HG02870 (cell line): Measurements from ENCODE around the gene GPN1.
"Not testable (repeated sequence)": the region's sequence is repeated elsewhere in the genome, so short reads cannot be mapped to it uniquely, and the experiment has no call there.

Experiments
- ATAC-seq: cut with Tn5 transposase; IDR thresholded peaks from one replicate; pipeline ENCODE4 v1.9.1; 2021; ENCODE audit warnings: mild to moderate bottlenecking, moderate library complexity; ENCODE audit not compliant: unreplicated experiment

GPN1 gene

DNA sequence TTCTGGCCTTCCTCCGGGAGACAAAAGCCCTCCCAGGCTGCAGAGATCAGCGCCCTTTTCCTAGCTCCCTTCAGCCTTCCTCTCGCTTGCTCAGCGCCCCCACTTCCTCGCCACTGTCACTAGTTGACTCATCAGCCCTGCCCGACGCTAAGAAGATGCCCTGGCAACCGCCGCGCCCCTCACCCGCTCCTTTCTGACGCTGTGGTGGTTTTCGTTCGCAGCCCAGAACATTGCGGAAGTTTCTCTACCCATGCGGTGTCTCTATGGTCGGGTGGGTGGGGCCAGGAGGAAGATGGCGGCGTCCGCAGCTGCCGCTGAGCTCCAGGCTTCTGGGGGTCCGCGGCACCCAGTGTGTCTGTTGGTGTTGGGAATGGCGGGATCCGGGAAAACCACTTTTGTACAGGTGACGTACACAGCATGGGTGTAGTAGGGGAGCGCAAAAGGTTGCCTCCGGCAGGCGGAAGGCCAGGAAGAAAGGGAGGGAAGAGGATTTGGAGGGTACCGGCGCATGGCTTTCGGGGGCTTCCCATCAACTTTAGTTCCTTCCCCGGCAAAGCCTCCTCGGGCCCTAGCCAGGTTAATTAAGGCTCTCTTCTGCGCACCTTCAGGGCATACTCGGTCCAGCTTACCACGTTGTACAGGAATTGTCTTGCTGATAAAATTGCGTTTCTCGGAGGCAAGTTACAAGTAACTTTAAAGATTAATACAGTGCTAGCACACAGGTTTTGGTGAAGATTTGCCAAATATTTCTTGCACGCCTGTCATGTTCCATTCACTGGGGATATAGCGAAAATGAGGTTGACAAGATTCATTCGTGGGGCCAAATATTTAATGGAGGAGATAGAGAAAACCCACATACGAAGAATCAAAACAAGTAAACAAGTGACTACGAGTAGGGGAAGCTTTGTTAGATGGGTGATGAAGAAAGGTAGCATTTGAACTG, at the start of gene GPN1, which contains the start of gene CCDC121:
TSS of gene GPN1 (plus strand) at position 284 of the 943 bp plus-strand sequence. CDS start at position 293, 9 bp downstream.
TSS of gene CCDC121 (minus strand) at position 246 of the 943 bp plus-strand sequence. CDS start 1,213 bp downstream, outside the sequence.
- ATAC-seq, result peak; percentile 98

GRCh38 chr2:27581417-27582128, 47.3 kb upstream of the GPN1 start:
- no peak for ATAC-seq

- ATAC-seq, result no peak
Measured at GRCh38 chr2:27582129-27582694, 46.6 kb upstream of the GPN1 start.

GRCh38 chr2:27582695-27583389, 46.0 kb upstream of the GPN1 start, which contains the start of gene ZNF512:
ZNF512 (plus strand) TSS chr2:27583042; CDS start chr2:27583113, 71 bp downstream.
- peak; percentile 89 for ATAC-seq

- ATAC-seq, result no peak
Measured at GRCh38 chr2:27583390-27583915, 45.4 kb upstream of the GPN1 start.

GRCh38 chr2:27584597-27584996, 44.3 kb upstream of the GPN1 start:
- no peak for ATAC-seq

- ATAC-seq, result no peak
Measured at GRCh38 chr2:27587025-27587424, 41.8 kb upstream of the GPN1 start.

- no peak for ATAC-seq
Measured at GRCh38 chr2:27588308-27588707, 40.5 kb upstream of the GPN1 start.

DNA sequence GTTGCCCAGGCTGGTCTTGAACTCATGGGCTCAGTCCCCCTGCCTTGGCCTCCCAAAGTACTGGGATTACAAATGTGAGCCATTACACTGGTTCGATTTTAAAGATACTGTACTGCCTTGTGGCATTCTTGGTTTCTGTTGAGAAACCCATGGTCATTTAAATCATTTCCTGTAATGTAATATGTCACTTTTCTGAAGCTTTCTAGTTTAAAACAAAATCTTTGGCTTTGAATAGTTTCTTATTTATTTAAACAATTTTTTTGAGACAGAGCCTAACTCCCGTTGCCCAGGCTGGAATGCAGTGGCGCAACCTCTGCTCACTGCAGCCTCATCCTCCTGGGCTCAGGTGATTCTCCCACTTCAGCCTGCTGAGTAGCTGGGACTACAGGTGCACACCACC, 37.1 kb upstream of the GPN1 start:
- no peak for ATAC-seq

DNA sequence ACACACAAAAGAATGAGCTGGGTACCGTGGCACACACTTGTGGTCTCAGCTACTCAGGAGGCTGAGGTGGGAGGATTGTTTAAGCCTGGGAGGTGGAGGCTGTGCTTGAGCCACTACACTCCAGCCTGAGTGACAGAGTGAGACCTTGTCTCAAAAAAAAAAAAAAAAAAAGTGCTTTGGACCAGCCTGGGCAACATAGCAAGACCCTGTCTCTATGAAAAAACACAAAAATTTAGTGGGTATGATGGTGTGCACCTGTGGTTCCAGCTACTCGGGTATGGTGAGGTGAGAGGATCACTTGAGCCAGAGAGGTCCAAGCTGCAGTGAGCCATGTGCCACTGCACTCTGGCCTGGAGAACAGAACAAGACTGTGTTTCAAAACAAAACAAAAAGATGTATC, 35.6 kb upstream of the GPN1 start:
- no peak for ATAC-seq

DNA sequence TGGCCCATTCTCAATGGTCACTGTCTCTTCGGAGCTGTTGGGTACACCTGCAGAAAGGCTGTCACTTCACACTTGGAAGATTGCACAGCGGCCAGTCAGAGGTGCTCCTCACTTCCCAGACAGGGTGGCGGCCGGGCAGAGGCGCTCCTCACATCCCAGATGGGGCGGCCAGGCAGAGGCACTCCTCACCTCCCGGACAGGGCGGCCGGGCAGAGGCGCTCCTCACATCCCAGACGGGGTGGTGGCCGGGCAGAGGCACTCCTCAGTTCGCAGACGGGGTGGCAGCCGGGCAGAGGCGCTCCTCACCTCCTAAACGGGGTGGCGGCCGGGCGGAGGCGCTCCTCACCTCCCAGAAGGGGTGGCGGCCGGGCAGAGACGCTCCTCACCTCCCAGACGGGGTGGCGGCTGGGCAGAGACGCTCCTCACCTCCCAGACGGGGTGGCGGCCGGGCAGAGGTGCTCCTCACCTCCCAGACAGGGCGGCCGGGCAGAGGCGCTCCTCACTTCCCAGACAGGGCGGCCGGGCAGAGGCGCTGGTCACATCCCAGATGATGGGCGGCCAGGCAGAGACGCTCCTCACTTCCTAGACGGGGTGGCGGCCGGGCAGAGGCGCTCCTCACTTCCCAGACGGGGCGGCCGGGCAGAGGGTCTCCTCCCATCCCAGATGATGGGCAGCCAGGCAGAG, 34.7 kb upstream of the GPN1 start:
- not testable (repeated sequence) for ATAC-seq

- not testable (repeated sequence) for ATAC-seq
Measured at GRCh38 chr2:27595412-27595811, 33.4 kb upstream of the GPN1 start.

- no peak for ATAC-seq
Measured at GRCh38 chr2:27596627-27597026, 32.2 kb upstream of the GPN1 start.

GRCh38 chr2:27606611-27607010, 22.2 kb upstream of the GPN1 start:
- no peak for ATAC-seq

GRCh38 chr2:27613985-27614384, 14.9 kb upstream of the GPN1 start:
- ATAC-seq, result no peak

- no peak for ATAC-seq
Measured at GRCh38 chr2:27615316-27615715, 13.5 kb upstream of the GPN1 start.

DNA sequence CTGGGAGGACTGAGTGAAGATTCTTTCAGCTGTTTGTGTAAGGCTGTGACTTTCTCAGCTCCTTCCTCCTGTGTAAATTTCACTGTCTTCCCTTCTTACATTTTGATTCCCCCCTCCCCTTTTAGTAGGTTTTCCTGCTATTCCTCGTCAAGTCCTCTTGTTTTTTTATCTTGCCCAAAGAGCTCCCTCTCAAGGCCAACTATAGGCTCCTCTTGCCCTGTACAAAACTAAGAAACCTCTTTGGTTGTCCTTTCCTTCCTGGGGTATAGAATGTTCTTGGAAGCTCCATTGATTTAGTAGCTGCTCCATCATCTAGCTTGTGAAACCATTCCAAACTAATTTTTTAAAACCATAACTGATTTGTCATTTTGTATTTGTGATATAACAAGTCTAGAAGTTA, 7.3 kb upstream of the GPN1 start:
- ATAC-seq, result no peak

DNA sequence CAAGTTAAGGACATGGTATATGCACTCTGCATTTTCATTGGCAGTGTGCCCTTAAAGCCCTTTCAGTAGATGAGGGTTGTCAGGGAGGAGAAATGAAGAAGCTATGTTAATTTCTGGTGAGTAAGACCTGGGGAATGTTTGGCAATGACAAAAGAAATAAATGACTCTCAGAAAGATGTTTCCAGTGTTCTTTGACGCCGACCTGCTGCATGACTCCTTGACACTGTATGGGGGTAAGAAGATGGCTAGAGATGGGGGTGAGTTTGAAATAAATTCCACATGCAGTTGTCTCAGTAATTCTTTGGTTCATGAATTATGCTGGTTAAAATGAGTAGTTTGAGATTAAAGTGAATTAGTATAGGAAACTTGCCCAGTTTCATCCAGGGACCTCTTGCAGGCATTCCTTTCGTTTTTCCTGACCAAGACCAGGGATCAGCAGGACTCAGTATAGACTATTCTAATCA, 5.9 kb upstream of the GPN1 start:
- no peak for ATAC-seq

GRCh38 chr2:27624943-27625342, 3.9 kb upstream of the GPN1 start:
- ATAC-seq, result no peak

GRCh38 chr2:27626323-27626722, 2.5 kb upstream of the GPN1 start:
- not testable (repeated sequence) for ATAC-seq
